ENCODE measurements around the gene NLRP9. TPM values are rescaled to one million over a fixed set of nuclear protein-coding genes. Genes with fewer than 3 reads are reported as not detected.

NLRP9 gene
- total RNA-seq, 1 donor from 2014 or later: not detected

- no peak for TF ChIP-seq CTCF (IDR thresholded peaks at IDR 0.05)
- Histone ChIP-seq H3K4me3 (no peak overlapping the region), H3K9me3 (no peaks in the 10 kb centered on the region), H3K4me1 (no peaks in the 10 kb centered on the region), H3K36me3 (peaks cover 67% of the 10 kb centered on the region), H3K27me3 (ENCODE audit: low read depth) (no peaks in the 10 kb centered on the region), H3K27ac (no peak overlapping the region)
- intact Hi-C loops (cut with DNase I): no loop called here
- DNase-seq: peak; percentile 30
- ATAC-seq: peak in 1 of 2 donors; percentile 20
These were observed 39.9 kb downstream of the NLRP9 start for GRCh38 chr19:55698256-55698655.

- Histone ChIP-seq H3K4me1 (no peaks in the 10 kb centered on the region), H3K4me3 (no peak overlapping the region), H3K36me3 (peaks cover 73% of the 10 kb centered on the region), H3K9me3 (no peaks in the 10 kb centered on the region), H3K27me3 (ENCODE audit: low read depth) (no peaks in the 10 kb centered on the region), H3K27ac (no peak overlapping the region)
- intact Hi-C loops (cut with DNase I): no loop called here
- ATAC-seq (no peak), DNase-seq (peak; percentile 30)
- no peak for TF ChIP-seq CTCF (IDR thresholded peaks at IDR 0.05)
These were observed 40.5 kb downstream of the NLRP9 start for GRCh38 chr19:55697698-55698097.

GRCh38 chr19:55697069-55697440, 41.1 kb downstream of the NLRP9 start:
- intact Hi-C loops (cut with DNase I): no loop called here
- no peak for DNase-seq

GRCh38 chr19:55696301-55697068, 41.7 kb downstream of the NLRP9 start:
- Histone ChIP-seq H3K27me3 (ENCODE audit: low read depth) (no peaks in the 10 kb centered on the region), H3K9me3 (no peaks in the 10 kb centered on the region), H3K4me1 (no peaks in the 10 kb centered on the region), H3K27ac (no peak overlapping the region), H3K4me3 (no peak overlapping the region), H3K36me3 (peaks cover 85% of the 10 kb centered on the region)
- ATAC-seq: no peak
- TF ChIP-seq CTCF (IDR thresholded peaks at IDR 0.05): no peak
- peak; percentile 20 for DNase-seq
- intact Hi-C loops (cut with DNase I): no loop called here

More at GRCh38 chr19:55697069-55697440, 41.1 kb downstream of the NLRP9 start:
- H3K9me3 ChIP-seq: no peaks in the 10 kb centered on the region
- no peak for ATAC-seq
- no peak for TF ChIP-seq CTCF (IDR thresholded peaks at IDR 0.05)
- H3K36me3 ChIP-seq: peaks cover 79% of the 10 kb centered on the region
- no peak overlapping the region for H3K4me3 ChIP-seq
- H3K4me1 ChIP-seq: no peaks in the 10 kb centered on the region
- no peaks in the 10 kb centered on the region for H3K27me3 ChIP-seq (ENCODE audit: low read depth)
- H3K27ac ChIP-seq: no peak overlapping the region

GRCh38 chr19:55695511-55696290, 42.5 kb downstream of the NLRP9 start:
- Histone ChIP-seq H3K36me3 (peaks cover 91% of the 10 kb centered on the region), H3K4me1 (no peaks in the 10 kb centered on the region), H3K27me3 (ENCODE audit: low read depth) (no peaks in the 10 kb centered on the region), H3K9me3 (no peaks in the 10 kb centered on the region), H3K4me3 (no peak overlapping the region), H3K27ac (no peak overlapping the region)
- TF ChIP-seq CTCF (IDR thresholded peaks at IDR 0.05): no peak
- DNase-seq: peak; percentile 38
- no peak for ATAC-seq
- intact Hi-C loops (cut with DNase I): no loop called here

All from lower lobe of right lung (tissue), 2 donors.